Activated CD4-positive, alpha-beta T cell treated with anti-CD3 and anti-CD28 coated beads for 24 hours (primary cell): ENCODE results near the gene KNDC1.
"Not testable (repeated sequence)": the region's sequence is repeated elsewhere in the genome, so short reads cannot be mapped to it uniquely, and the experiment has no call there.

Experiments
- DNase-seq, 2 donors: peaks; one replicate each; pipeline ENCODE4 v3.0.0-alpha.2; 2020; ENCODE audit warnings: low read depth in 2 of 2

The KNDC1 gene

GRCh38 chr10:133140417-133141143, 19.4 kb upstream of the KNDC1 start:
- no peak for DNase-seq

GRCh38 chr10:133141144-133141957, 18.7 kb upstream of the KNDC1 start:
- DNase-seq = no peak

- DNase-seq = no peak
These were observed 18.1 kb upstream of the KNDC1 start for GRCh38 chr10:133141958-133142340.

DNA sequence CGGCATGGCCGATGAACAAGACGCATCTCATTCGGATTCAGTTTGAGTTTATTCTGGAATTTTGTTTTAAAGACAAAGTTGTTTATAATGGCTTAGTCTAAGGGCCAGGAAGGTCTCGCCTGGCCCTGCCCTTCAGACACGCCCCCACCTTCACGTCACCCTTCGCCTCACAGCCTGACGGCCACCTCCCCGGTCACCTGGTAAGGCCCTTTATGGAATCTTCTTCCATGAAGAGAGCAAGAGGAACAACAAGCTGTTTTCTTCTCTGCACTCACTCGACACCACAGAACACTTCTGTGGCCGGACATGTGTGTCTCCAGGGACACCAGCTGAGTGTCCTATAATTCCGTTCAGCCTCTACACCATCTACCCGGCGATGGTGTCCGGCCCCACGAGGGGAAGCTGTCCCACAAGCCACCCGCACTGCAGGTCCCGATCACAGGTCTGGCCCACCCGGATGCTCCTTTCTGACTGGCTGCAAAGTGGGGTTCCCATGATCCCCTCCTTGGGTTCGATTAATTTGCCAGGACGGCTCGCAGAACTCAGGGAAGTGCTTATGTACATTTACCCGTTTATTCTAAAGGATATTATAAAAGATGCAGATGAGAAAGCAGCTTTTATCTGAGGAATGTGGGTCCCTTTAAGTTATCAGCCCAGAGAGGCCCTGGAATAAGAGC, 17.4 kb upstream of the KNDC1 start:
- no peak for DNase-seq

DNA sequence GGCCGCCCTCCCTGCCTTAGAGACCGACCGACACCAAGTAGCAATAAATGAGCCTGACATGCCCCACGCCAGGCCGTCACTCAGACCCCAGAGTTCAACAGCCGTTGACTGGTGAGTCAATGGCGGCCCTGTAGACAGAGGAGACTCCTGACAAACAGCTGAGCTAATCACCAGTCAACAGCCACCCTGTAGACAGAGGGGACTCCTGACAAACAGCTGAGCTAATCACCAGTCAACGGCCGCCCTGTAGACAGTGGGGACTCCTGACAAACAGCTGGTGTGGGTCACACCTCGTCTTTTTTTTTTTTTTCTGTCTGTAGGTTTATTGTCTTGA, 16.9 kb upstream of the KNDC1 start:
- DNase-seq = no peak

GRCh38 chr10:133143546-133143945, 16.5 kb upstream of the KNDC1 start:
- DNase-seq = no peak

GRCh38 chr10:133144771-133145170, 15.2 kb upstream of the KNDC1 start:
- DNase-seq = no peak

GRCh38 chr10:133150226-133150625, 9.8 kb upstream of the KNDC1 start:
- no peak for DNase-seq

- DNase-seq = no peak
These were observed 9.4 kb upstream of the KNDC1 start for GRCh38 chr10:133150656-133151055.

GRCh38 chr10:133151071-133151470, 8.9 kb upstream of the KNDC1 start:
- DNase-seq = not testable (repeated sequence)

- DNase-seq = no peak
These were observed 8.5 kb upstream of the KNDC1 start for GRCh38 chr10:133151543-133151972.

DNA sequence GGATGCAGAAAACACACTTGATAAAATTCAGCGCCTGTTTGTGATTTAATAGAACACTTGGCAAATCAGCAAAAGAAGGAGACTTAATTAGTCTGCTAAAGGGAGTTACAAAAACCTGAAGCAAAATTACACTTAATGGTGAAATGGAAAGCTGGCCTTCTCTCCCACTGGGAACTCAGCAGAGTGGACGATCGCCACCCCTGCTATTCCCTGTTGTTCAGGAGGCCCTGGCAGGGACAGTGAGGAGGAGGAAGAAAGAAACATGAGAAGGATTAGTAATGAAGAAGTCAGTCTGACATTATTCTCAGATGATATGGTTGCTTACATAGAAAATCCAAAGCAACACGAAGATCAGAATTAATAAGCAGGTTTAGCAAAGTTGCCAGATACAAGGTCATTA, 5.6 kb upstream of the KNDC1 start:
- no peak for DNase-seq

GRCh38 chr10:133154996-133155778, 4.8 kb upstream of the KNDC1 start:
- no peak for DNase-seq

DNA sequence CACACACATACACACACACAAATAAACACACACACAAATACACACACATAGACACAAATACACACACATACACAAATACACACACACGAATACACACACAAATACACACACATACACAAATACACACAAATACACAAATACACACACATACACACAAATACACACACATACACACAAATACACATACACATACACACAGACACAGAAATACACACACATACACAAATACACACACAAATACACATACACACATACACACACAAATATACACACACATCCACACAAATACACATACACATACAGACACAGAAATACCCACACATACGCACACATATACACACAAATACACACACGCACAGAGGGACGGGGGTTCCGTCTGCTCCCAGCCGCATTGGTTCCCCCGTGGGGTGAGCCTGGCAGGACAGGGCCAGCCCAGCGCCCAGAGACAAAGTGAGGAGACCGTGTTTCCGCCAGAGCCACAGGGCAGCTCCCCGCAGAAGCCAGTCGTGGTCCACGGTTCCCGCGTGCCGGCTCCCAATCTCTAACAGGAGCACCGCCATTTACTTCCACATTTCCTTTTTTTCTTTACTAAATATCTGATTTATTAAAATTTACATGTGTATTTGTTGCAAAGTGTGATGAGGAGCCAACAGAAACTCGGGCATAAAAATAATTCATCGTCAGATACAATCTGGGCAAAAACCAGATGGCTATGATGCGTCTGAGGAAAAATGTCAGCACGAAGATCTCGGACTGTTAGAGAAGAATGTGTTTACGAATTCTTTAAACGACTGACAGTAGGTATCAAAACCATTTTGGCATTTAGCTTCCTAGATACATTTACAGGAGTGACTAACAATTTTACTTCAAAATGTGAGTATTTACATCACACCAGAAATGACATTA, 3.1 kb upstream of the KNDC1 start:
- DNase-seq = no peak

GRCh38 chr10:133157662-133158436, 2.2 kb upstream of the KNDC1 start:
- DNase-seq = no peak

DNA sequence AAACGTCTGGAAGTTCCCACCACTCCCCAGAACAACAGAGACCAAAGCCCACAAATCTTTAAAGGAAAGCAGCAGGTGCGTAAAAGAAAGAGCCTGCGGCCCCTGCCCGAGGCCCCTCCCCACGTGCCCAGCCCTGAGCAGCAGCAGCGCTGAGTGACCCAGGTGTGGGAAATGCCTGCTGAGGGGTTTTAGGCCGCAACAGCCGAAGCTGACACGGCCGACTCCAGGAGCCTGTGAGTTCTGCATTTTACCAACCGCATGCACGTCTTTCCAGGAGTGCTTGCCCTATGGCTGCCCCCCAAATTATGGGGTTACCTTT, 1.6 kb upstream of the KNDC1 start:
- no peak for DNase-seq

DNA sequence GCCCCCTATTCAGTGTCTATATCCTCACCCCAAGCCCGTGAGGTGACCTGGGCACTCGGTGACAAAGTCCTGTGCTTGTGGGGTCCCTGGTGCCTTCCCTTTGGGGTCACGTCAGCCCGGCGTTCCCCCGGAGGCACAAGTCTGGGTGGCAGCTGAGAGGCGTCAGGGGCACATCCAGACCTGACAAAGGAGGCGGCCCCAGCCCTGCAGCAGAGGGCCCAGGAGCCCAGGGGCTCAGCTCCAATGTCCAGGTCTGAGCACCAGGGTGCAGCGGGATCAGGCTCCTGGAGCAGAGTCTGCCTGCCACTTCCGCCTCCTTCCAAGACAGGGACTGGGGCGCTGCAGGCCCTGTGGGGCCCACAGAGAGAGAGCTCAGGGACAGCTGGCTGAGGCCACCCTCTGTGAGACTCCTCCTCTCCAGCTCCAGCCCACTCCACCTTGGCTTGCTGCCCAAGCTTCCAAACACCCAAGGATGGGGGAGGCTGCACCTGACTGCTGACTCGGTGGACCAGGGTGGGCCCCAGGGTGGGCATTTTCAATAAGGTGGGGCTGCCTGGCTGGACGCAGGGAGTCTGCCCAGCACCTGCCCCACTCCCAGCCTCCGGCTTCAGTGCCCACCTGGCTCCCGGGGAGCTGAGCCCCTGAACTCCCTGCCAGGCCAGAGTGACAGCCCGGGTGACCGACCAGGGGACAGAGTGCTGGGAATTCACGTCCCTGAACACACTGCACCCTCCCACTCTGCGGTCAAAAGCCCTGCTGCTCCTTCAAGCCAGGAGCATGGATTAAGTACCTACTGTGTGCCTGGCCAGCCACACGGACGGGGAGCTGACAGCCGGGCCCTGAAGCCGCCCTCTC, 1.0 kb upstream of the KNDC1 start:
- no peak for DNase-seq

GRCh38 chr10:133159611-133159949, 439 bp upstream of the KNDC1 start:
- DNase-seq = no peak

- DNase-seq = no peak
These were observed 930 bp downstream of the KNDC1 start for GRCh38 chr10:133160826-133161471.
